GM21529 (cell line): ENCODE data around the gene BCL7A.
"Not testable (repeated sequence)": the region's sequence is repeated elsewhere in the genome, so short reads cannot be mapped to it uniquely, and the experiment has no call there.

Source experiments
- ATAC-seq: cut with Tn5 transposase; IDR thresholded peaks from one replicate; pipeline ENCODE4 v1.9.1; 2021; ENCODE audit not compliant: unreplicated experiment

BCL7A gene

GRCh38 chr12:122051231-122051876 lies 29.7 kb downstream of the BCL7A start:
- no peak for ATAC-seq

GRCh38 chr12:122052285-122052684 lies 30.6 kb downstream of the BCL7A start:
- no peak for ATAC-seq

DNA sequence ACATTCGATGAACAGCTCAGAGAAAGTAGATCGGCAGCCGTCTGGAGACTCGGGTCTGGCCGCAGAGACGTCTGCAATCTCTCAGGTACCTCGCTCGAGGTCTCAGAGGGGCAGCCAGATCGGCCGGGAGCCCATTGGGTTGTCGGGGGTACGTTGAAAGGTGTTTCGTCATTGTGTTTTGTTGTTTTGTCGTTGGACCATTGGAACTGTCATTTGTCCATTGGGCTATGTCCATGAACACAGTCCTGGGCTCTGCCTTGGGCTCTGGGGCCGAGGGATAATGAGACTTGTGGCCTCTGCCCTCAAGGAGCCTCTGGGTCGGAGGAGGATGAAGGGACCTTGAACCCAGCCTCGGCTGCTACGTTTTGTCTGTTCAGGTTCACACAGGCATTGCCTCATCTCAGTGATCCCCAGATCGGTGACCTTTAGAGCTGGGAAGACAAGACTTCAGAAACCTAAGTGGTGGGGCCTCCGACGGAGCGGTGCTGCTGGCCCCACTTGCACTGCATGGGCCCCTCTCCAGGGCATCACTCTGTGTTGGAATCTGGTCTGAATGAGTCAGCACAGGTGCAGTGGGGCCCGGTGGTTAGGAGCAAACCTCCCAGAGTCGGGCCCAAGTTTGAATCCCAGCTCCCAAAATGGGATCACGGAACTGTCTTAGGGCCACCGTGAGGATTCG lies 33.3 kb downstream of the BCL7A start:
- ATAC-seq, result no peak

- not testable (repeated sequence) for ATAC-seq
Observed at GRCh38 chr12:122056406-122056805, 34.7 kb downstream of the BCL7A start.

DNA sequence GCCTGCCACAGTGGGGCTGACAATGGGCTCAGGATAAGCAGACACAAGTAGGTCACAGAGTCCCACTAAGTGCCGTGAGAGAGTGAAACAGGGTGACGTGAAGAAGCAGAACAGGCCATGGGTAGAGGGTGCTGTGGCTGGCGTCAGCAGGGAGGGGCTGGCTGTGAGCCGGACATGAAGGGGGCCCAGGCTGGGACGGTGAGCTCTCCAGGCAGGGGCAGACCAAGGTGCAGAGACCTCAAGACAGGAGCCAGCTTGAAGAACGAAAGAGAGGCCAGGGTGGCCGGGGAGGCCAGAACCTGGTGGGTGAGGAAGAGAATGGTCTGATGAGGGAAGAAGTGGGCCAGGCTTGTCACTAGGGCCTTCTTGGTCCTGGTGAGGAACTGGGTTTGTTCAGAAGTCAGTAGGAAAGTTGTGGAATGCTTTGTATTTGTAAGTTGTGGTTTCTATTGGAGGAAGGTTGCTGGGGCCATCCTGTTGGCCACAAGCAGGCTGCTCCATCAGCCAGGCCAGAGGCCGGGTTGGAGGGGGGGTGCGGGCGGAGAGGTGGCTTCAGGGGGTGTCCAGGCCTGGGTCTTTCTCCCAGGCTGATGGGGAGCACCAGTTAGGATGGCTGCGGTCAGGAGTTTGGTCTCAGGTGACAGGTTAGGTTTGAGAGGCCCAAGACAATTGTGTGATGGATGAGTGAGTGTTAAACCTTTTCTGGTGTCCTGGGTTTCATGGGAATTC lies 35.5 kb downstream of the BCL7A start:
- no peak for ATAC-seq

DNA sequence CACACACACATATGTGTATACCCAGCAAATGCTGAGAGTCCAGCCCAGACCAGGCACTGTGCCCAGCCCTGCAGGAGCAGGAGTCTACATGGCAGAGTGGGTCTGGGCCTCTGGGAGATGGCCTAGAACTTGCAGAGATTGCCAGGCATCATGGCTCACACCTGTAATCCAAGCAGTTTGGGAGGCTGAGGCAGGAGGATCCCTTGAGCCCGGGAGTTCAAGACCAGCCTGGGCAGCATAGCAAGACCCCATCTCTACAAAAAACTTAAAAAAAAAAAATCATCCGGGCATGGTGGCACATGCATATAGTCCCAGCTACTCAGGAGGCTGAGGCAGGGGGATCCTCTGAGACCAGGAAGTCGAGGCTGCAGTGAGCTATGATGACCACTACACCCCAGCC lies 36.1 kb downstream of the BCL7A start:
- no peak for ATAC-seq

DNA sequence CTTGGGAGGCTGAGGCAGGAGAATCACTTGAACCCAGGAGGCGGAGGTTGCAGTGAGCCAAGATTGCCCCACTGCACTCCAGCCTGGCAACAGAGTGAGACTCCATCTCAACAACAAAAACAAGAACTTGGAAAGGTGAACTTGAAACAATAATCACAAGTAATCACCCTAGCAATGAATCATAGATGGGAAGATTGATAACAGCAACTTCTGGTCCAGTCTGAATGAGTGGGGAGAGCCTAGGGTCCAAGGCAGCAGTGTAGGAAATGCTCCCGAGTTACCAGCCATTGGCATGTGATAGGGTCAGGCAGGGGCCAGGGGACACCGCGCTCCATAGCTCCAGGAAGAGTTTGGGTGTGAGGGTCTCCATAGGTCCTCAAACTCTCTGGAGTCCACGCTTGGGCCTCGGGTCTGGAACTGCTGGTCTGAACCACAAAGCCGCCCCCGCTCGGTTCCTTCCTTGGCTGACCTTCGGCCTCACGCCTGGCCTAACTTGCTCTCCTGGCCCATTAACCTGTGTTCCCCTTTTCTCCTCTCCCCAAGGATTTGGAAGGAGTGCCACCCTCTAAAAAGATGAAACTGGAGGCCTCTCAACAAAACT lies 37.0 kb downstream of the BCL7A start:
- ATAC-seq, result no peak

- no peak for ATAC-seq
Observed at GRCh38 chr12:122059203-122059960, 37.7 kb downstream of the BCL7A start.

DNA sequence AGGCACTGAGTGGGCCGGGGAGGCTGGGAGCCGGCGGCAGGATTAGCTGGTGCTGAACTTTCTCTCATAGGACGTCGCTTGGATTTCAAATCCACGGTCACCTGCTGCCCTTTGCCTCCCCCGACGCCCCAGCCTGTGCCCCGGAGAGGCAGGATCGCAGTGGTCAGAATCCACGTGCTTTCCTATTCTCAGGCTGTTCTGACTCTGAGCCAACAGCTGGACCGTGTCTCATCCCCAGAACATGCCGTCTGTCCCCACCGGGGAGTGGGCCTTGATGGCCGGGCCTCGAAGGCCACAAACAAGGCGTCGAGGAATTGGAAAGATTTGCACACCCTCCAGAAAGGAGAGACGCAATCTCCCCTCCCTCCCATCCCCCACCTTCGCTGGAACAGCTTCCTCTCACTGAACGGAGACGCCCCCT lies 38.4 kb downstream of the BCL7A start:
- no peak for ATAC-seq

DNA sequence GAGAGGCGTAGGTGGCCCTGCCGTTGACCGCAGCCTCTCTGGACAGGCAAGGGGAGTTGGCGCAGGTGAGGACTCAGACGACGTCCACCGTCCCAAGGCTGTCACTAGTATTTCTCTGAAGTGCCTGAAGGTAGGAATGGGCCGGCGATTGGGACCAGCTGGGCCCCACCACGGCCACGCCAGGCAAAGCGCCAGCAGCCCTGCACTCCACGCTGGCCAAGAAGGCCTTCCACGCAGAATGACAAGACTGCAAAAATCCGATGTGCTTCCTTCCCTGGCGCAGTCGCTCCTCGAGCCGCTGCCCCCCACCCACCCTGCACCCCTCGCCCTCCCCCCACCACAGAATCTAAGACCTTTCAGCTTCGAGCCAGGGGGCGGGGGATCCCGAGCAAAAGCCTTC lies 39.6 kb downstream of the BCL7A start:
- ATAC-seq, result no peak

GRCh38 chr12:122062832-122063693 lies 41.4 kb downstream of the BCL7A start:
- ATAC-seq, result no peak

DNA sequence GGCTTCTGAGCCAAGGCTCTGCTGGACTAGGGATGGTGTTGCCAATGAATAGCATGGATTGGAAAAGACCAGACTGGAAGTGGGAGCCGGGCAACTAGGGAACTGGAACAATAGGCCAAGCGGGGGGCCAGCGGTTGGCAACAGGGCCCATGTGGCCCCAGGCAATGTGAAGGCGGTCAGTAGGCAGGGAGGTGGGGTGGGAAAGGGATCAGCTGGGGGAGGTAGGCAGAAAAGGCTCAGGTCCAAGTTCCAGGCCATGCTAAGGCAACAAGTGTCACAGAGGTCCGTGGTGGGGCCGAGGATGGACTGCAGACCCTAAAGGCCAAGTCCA lies 42.0 kb downstream of the BCL7A start:
- ATAC-seq, result no peak

DNA sequence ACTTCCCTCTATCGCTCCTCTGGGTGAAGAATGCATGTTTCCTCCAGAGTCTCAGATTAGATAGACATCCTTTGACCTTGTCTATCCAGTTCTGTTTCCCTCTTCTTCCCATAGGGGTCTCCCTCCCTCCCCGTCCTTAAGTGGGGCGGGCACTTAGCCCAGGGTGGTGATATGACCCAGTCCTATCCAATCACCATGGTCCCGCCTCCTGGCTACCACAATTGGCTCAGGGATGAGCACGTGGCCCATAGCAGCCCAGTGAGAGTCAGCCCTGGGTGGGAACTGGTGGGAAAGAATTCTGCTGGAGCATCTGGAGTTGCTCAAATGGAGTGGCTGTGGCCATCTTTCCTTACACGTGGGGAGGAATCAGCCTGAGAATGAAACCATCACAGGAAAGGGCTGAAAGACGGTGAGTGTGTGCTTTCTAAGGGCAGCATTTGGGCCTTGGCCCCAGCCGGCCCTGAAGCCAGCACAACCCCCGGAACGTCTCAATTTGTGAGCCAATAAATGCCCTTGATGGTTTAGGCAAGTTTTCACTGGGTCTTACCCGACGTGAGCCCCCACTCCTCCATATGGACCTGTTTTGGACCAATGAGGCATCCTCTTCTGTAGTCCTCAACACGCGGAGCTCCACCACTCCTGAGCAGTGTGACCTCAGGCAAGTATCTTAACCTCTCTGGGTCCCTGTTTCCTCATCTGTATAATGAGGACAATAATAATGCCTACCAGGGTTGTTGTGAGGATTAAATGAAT lies 42.5 kb downstream of the BCL7A start:
- peak; percentile 62 for ATAC-seq

- ATAC-seq, result no peak
Observed at GRCh38 chr12:122064780-122065588, 43.3 kb downstream of the BCL7A start.

DNA sequence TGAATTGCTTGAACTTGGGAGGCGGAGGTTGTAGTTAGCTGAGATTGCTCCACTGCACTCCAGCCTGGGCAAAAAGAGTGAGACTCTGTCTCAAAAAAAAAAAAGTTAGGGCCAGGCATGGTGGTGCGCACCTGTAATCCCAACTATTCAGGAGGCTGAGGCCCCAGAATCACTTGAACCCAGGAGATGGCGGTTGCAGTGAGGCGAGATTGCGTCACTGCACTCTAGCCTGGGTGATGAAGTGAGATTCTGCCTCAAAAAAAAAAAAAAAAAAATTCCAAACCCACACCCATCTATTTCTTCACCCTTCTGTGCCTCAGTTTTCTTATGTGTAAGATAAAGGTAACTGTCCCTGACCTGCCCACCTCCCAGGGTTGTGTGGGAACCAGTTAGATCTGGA lies 45.9 kb downstream of the BCL7A start:
- ATAC-seq, result no peak

DNA sequence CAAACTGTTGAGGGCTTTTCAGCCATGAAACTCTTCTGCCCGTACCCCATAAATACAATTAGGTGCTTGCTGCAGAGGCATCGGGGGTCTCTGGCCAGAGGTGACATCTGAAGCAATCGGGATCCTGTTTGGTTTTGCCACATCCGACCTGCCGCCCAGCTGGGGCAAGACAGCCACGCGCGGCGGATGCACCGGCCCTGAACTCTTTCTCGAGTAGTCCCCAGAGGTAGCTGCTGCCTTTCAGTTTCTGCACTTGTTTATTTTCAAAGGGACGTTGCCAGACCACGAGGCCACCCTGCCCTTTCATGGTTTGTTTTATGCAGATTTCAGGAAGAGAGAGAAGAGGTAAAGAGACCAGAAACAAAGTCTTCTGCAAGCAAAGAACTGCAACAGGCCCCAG lies 46.3 kb downstream of the BCL7A start:
- peak; percentile 90 for ATAC-seq

DNA sequence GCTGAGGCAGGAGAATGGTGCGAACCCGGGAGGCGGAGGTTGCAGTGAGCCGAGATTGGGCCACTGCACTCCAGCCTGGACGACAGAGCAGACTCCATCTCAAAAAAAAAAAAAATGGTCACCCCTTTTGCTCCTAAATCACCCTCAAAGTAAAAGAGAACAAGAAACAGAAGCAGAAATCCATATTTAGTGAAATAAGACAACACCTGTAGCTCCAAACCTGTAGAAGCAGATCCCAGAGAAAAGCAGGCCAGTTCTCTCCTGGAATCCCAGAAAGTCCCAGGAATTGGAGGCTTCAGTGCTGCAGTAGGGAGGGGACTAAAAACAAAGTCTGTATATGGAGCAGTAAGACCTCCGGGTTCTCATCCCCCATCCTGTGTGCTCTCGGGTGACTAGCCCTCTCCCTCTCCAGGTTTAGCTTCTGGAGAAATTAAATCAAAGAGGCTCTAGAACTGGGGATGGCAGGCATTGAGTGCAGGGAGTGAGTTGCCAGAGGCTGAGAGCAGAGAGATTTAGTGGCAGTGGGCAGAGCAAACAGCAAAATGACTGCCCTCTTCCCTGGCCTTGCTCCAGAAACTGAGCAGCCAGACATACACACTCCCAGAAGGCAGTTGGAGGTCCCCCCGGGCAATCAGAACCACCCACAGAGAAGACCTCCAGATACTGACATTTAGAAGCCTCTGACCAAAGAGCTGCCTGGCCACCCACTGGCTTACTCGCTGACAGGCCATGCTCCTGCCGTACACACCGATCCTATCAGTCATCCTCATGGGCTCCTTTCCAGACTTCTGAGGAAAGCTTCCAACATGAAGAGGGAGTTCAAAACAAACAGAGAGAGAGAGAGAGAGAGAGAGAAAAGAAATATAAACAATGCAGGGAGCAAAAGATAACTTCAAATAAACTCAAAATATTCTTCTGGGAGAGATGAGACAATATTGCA lies 50.6 kb downstream of the BCL7A start:
- ATAC-seq, result no peak

DNA sequence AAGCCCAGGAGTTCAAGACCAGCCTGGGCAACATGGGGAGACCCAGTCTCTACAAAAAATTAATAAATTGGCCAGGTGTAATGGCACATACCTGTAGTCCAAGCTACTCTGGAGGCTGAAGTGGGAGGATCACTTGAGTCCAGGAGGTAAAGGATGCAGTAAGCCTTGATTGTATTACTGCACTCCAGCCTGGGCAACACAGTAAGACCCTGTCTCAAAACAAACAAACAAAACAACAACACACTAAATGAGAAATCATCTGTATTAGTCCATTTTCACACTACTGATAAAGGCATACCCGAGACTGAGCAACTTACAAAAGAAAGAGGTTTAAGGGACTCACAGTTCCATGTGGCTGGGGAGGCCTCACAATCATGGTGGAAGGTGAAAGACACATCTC lies 52.1 kb downstream of the BCL7A start:
- ATAC-seq, result no peak
